H9 (cell line): ENCODE measurements around the gene TBC1D22A. TPM values are rescaled to one million over a fixed set of nuclear protein-coding genes. Genes with fewer than 3 reads are reported as not detected.

Experiments
- DNase-seq: peaks from one replicate; pipeline ENCODE4 v3.0.0-alpha.2; 2017
- H2AFZ ChIP-seq: one replicate; pipeline ENCODE4 v1.6.1; 2013; ENCODE audit warnings: mild to moderate bottlenecking, low read length, control low read depth, moderate library complexity
- H2AK5ac ChIP-seq: 2 replicates; pipeline ENCODE4 v1.6.1; 2013; ENCODE audit warnings: low read length, control low read depth, mixed read lengths; ENCODE audit not compliant: insufficient read length
- H2BK120ac ChIP-seq: one replicate; pipeline ENCODE4 v1.6.1; 2013; ENCODE audit warnings: low read depth, mild to moderate bottlenecking, low read length, control low read depth, inconsistent platforms; ENCODE audit not compliant: poor library complexity, severe bottlenecking
- H2BK12ac ChIP-seq: 2 replicates; pipeline ENCODE4 v1.6.1; 2013; ENCODE audit warnings: low read length, control low read depth, mixed read lengths, low read depth; ENCODE audit not compliant: insufficient read length
- H2BK15ac ChIP-seq: 2 replicates; pipeline ENCODE4 v1.6.1; 2013; ENCODE audit warnings: low read depth, low read length, control low read depth
- H2BK20ac ChIP-seq: one replicate; pipeline ENCODE4 v1.6.1; 2013; ENCODE audit warnings: low read depth, mild to moderate bottlenecking, low read length, control low read depth, inconsistent platforms; ENCODE audit not compliant: poor library complexity, severe bottlenecking
- H2BK5ac ChIP-seq: 2 replicates; pipeline ENCODE4 v1.6.1; 2013; ENCODE audit warnings: low read length, control low read depth, mixed read lengths; ENCODE audit not compliant: insufficient read length
- H3K14ac ChIP-seq: 2 replicates; pipeline ENCODE4 v1.6.1; 2013; ENCODE audit warnings: low read length, control low read depth; ENCODE audit not compliant: insufficient read depth
- H3K18ac ChIP-seq: 2 replicates; pipeline ENCODE4 v1.6.1; 2013; ENCODE audit warnings: low read depth, mild to moderate bottlenecking, mixed read lengths, low read length, control low read depth; ENCODE audit not compliant: insufficient read length
- H3K23ac ChIP-seq: 2 replicates; pipeline ENCODE4 v1.6.1; 2013; ENCODE audit warnings: low read length, control low read depth, mixed read lengths, low read depth; ENCODE audit not compliant: insufficient read length
- H3K23me2 ChIP-seq: 2 replicates; pipeline ENCODE4 v1.6.1; 2013; ENCODE audit warnings: low read depth, mild to moderate bottlenecking, mixed read lengths, low read length, control low read depth; ENCODE audit not compliant: insufficient read length, poor library complexity, severe bottlenecking
- H3K27ac ChIP-seq: 2 replicates; pipeline ENCODE4 v1.5.1; 2013; ENCODE audit warnings: low read length, control low read depth, mixed read lengths, low read depth; ENCODE audit not compliant: insufficient read length
- H3K27me3 ChIP-seq: 2 replicates; pipeline ENCODE4 v1.6.1; 2013; ENCODE audit warnings: low read length, control low read depth, inconsistent platforms; ENCODE audit not compliant: insufficient read depth
- H3K4ac ChIP-seq: 2 replicates; pipeline ENCODE4 v1.6.1; 2013; ENCODE audit warnings: low read depth, mild to moderate bottlenecking, control low read depth, inconsistent platforms, low read length, moderate library complexity
- H3K4me1 ChIP-seq: 2 replicates; pipeline ENCODE4 v1.6.1; 2013; ENCODE audit warnings: low read length, control low read depth, inconsistent platforms; ENCODE audit not compliant: insufficient read depth
- H3K4me2 ChIP-seq: 2 replicates; pipeline ENCODE4 v1.6.1; 2013; ENCODE audit warnings: low read length, control low read depth, mixed read lengths; ENCODE audit not compliant: insufficient read length, insufficient read depth
- H3K56ac ChIP-seq: 2 replicates; pipeline ENCODE4 v1.6.1; 2013; ENCODE audit warnings: low read depth, mild to moderate bottlenecking, mixed read lengths, low read length, control low read depth; ENCODE audit not compliant: insufficient read length
- H3K79me1 ChIP-seq: 2 replicates; pipeline ENCODE4 v1.6.1; 2013; ENCODE audit warnings: low read depth, mild to moderate bottlenecking, moderate library complexity, low read length, control low read depth, inconsistent platforms; ENCODE audit not compliant: insufficient read depth, poor library complexity, severe bottlenecking
- H3K79me2 ChIP-seq: 2 replicates; pipeline ENCODE4 v1.6.1; 2013; ENCODE audit warnings: low read length, control low read depth, inconsistent platforms; ENCODE audit not compliant: insufficient read depth
- H3K9ac ChIP-seq: 2 replicates; pipeline ENCODE4 v1.6.1; 2013; ENCODE audit warnings: low read length, control low read depth, mixed read lengths; ENCODE audit not compliant: insufficient read length; ENCODE audit errors: extremely low read depth
- H3K9me3 ChIP-seq: one replicate; pipeline ENCODE4 v1.6.1; 2013; ENCODE audit warnings: low read depth, low read length, inconsistent platforms; ENCODE audit not compliant: control insufficient read depth
- H3T11ph ChIP-seq: one replicate; pipeline ENCODE4 v1.6.1; 2013; ENCODE audit warnings: mild to moderate bottlenecking, low read length, control low read depth, inconsistent platforms
- H4K20me1 ChIP-seq: one replicate; pipeline ENCODE4 v1.6.1; 2013; ENCODE audit not compliant: control insufficient read depth, insufficient read length, insufficient read depth
- H4K5ac ChIP-seq: 2 replicates; pipeline ENCODE4 v1.6.1; 2013; ENCODE audit warnings: low read depth, mild to moderate bottlenecking, mixed read lengths, low read length, control low read depth; ENCODE audit not compliant: insufficient read length
- H4K8ac ChIP-seq: replicated peaks from 2 replicates; pipeline ENCODE4 v1.6.1; 2013; ENCODE audit warnings: low read length, control low read depth, mixed read lengths, low read depth; ENCODE audit not compliant: insufficient read length
- H4K91ac ChIP-seq: 2 replicates; pipeline ENCODE4 v1.6.1; 2013; ENCODE audit warnings: low read depth, mild to moderate bottlenecking, moderate library complexity, mixed read lengths, low read length, control low read depth; ENCODE audit not compliant: insufficient read length
- H3K27ac Mint-ChIP-seq, 3 experiments: 2 replicates in 2 of 3; 3 replicates in 1 of 3; pipeline ENCODE4 v1.8.0; 2020 to 2021; ENCODE audit warnings: mixed read lengths in 3 of 3, mild to moderate bottlenecking in 1 of 3, moderate library complexity in 1 of 3
- H3K27me3 Mint-ChIP-seq: 2 replicates; pipeline ENCODE4 v1.8.0; 2021; ENCODE audit warnings: low read depth, mild to moderate bottlenecking, moderate library complexity, mixed read lengths
- H3K36me3 Mint-ChIP-seq, 3 experiments: 2 replicates in 2 of 3; 3 replicates in 1 of 3; pipeline ENCODE4 v1.8.0; 2020 to 2021; ENCODE audit warnings: low read depth in 3 of 3, mixed read lengths in 3 of 3; ENCODE audit not compliant: insufficient read depth in 1 of 3
- H3K4me1 Mint-ChIP-seq, 2 experiments: 2 replicates each; pipeline ENCODE4 v1.8.0; 2020; ENCODE audit warnings: mixed read lengths in 2 of 2
- H3K4me3 Mint-ChIP-seq, 2 experiments: 2 replicates in 1 of 2; 3 replicates in 1 of 2; pipeline ENCODE4 v1.8.0; 2020 to 2021; ENCODE audit warnings: mild to moderate bottlenecking in 2 of 2, mixed read lengths in 2 of 2, moderate library complexity in 1 of 2
- H3K9me3 Mint-ChIP-seq, 2 experiments: 2 replicates in 1 of 2; 3 replicates in 1 of 2; pipeline ENCODE4 v1.8.0; 2020; ENCODE audit warnings: mild to moderate bottlenecking in 2 of 2, mixed read lengths in 2 of 2, moderate library complexity in 1 of 2
- WGBS: extraction: QIAGEN DNeasy Blood & Tissue Kit; methylation state at CpG from one replicate; pipeline ENCODE4 v1.1.7; 2013; ENCODE audit warnings: missing lambda C conversion rate, low lambda C conversion rate, mixed read lengths; ENCODE audit not compliant: insufficient read length; ENCODE audit errors: extremely low coverage; 5-methylcytosine and 5-hydroxymethylcytosine counted together
- total RNA-seq: library from RNA; stranded (reverse); gene quantifications from 2 replicates; pipeline ENCODE4 v1.2.1, GENCODE V29; 2021
- TF ChIP-seq, protein P1 (sequence below): fragments of 200-600 bp; sonication (generic); conservative IDR thresholded peaks from 3 replicates; pipeline ENCODE4 v1.8.0; 2021; ENCODE audit warnings: antibody characterized with exemption, mild to moderate bottlenecking

Gene TBC1D22A
- total RNA-seq, 1 experiment from 2014 or later: 20.8 TPM

DNA sequence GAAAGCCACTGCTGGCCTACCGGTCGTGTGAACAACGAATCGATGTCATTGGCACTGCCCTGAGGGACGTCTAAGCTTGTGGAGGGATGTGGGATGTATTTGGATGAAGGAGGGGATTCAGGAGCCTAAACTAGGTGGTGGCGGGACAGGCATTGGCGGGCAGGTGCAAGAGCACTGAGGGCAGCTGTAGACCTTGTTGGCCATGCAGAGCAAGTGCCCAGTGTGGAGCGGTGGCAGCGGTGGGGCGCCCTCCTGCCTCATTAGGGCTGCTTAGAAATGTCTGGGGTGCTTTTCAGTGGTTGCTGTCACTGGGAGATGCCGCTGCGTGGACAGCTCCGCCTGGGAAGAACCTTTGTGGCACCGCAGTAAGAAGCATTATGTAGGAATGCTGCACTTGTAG, 220.2 kb downstream of the TBC1D22A start:
- no peak overlapping the region for H4K91ac ChIP-seq
- no peak overlapping the region for H3K27ac ChIP-seq
- H2BK20ac ChIP-seq: no peak overlapping the region
- no peak overlapping the region for H2AFZ ChIP-seq
- Mint-ChIP-seq H3K9me3 (no peaks in the 10 kb centered on the region), H3K27me3 (no peaks in the 10 kb centered on the region), H3K27ac (peak overlapping the region in 2 of 3 experiments; percentile 19 to 90; a peak in 3 of 7 replicates), H3K36me3 (peaks cover 0 to 9% (median 7%) of the 10 kb centered on the region in 3 experiments; a peak in 5 of 7 replicates), H3K4me3 (no peak overlapping the region), H3K4me1 (peaks cover 8 to 12% of the 10 kb centered on the region in 2 experiments; a peak in 3 of 4 replicates)
- H2BK5ac ChIP-seq: no peak overlapping the region
- no peak overlapping the region for H2BK120ac ChIP-seq
- H3K23me2 ChIP-seq: no peaks in the 10 kb centered on the region
- no peak overlapping the region for H3T11ph ChIP-seq
- no CpG with 5 or more reads among the region's 14 CpGs for WGBS
- no peak overlapping the region for H4K8ac ChIP-seq
- H2AK5ac ChIP-seq: no peak overlapping the region
- no peaks in the 10 kb centered on the region for H3K9me3 ChIP-seq
- H3K79me1 ChIP-seq: no peaks in the 10 kb centered on the region
- no peak overlapping the region for H3K14ac ChIP-seq
- no peak for DNase-seq
- H3K4ac ChIP-seq: no peak overlapping the region
- no peaks in the 10 kb centered on the region for H4K20me1 ChIP-seq
- no peak overlapping the region for H3K56ac ChIP-seq
- peaks cover 1% of the 10 kb centered on the region for H3K79me2 ChIP-seq
- H3K9ac ChIP-seq: no peak overlapping the region
- TF ChIP-seq, protein P1, sequence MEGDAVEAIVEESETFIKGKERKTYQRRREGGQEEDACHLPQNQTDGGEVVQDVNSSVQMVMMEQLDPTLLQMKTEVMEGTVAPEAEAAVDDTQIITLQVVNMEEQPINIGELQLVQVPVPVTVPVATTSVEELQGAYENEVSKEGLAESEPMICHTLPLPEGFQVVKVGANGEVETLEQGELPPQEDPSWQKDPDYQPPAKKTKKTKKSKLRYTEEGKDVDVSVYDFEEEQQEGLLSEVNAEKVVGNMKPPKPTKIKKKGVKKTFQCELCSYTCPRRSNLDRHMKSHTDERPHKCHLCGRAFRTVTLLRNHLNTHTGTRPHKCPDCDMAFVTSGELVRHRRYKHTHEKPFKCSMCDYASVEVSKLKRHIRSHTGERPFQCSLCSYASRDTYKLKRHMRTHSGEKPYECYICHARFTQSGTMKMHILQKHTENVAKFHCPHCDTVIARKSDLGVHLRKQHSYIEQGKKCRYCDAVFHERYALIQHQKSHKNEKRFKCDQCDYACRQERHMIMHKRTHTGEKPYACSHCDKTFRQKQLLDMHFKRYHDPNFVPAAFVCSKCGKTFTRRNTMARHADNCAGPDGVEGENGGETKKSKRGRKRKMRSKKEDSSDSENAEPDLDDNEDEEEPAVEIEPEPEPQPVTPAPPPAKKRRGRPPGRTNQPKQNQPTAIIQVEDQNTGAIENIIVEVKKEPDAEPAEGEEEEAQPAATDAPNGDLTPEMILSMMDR: no peak
- H3K27me3 ChIP-seq: no peaks in the 10 kb centered on the region
- no peak overlapping the region for H4K5ac ChIP-seq
- H3K4me2 ChIP-seq: no peak overlapping the region
- H3K4me1 ChIP-seq: no peaks in the 10 kb centered on the region
- H3K18ac ChIP-seq: no peak overlapping the region
- H3K23ac ChIP-seq: no peak overlapping the region
- no peak overlapping the region for H2BK12ac ChIP-seq
- H2BK15ac ChIP-seq: no peak overlapping the region
